Muscle of back (tissue), 11 donors: ENCODE measurements around the gene ARL15. TPM values are rescaled to one million over a fixed set of nuclear protein-coding genes. Genes with fewer than 3 reads are reported as not detected.
A peak's percentile ranks its signal among the peaks of the same experiment; 100 is the strongest.
"Not testable (repeated sequence)": the region's sequence is repeated elsewhere in the genome, so short reads cannot be mapped to it uniquely, and the experiment has no call there.

ENCODE experiments used
- DNase-seq, 3 donors: peaks; one replicate each; pipeline versions ENCODE4 v3.0.0 to v3.0.0-alpha.2; 2013
- polyA plus RNA-seq, 10 donors: library from polyadenylated mRNA; unstranded; fragments of 120-200 nt; gene quantifications; one replicate each; pipeline ENCODE4 v1.2.1, GENCODE V29; 2013; ENCODE audit not compliant: insufficient read length in 10 of 10

The ARL15 gene
- polyA plus RNA-seq, 10 donors, result 22.5 to 30.3 (median 27.3) TPM

GRCh38 chr5:54095969-54096368 is 214.4 kb downstream of the ARL15 start:
- DNase-seq, result no peak

DNA sequence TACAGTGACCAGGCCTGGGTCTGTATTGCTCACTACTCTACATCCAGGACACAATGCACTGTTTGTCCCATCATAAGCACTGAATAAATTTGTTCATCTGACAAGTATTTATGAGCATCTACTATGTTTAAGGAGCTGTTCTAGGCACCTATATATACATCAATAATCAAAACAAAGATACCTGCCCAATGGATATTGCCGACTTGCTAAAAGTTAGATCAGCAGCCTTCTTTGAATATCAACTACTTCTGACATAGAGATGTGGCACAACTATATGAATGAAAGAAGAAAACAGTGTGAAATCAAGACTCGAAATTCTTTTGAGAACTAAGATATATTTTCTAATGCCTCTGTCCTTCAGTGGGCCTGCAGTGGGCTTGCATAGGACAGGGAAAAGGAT is 215.7 kb downstream of the ARL15 start:
- DNase-seq, result no peak

DNA sequence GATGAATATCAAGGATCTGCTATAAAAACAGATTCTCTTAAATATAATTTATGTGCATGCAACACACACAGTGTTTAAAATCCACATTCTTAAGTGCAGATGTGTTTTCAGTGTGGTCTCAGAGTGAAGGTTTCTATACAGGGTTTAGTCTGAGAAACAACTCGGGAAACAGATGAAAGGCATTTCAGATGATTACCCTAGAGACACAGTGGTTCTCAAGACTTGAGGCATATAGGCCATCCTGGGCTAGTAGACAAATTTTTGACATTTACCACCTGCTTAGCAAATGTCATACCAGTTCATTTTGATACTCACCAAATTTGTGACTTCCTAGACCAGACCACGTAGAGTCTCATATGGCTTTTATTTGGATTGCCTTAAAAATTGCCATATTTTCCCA is 216.5 kb downstream of the ARL15 start:
- DNase-seq, result no peak

DNA sequence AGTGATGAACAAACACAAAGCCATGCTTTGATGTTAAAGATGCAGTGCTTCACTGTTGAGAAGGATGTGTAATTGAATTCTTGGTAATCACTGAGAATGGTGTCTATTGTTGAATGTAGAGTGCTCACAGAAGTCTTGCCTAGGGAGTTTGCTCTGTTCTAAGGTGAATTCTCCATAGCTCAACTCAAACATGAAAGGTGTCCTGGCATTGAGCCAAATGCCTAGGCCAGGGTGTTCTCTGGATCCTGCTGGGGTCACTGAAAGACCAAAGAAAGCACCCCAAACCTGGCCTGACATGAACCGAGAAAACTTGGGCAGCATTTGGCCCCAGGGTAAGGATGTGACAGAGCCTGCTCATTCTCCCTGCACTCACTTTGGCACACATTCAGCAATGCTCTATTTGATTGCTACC is 217.3 kb downstream of the ARL15 start:
- no peak for DNase-seq

DNA sequence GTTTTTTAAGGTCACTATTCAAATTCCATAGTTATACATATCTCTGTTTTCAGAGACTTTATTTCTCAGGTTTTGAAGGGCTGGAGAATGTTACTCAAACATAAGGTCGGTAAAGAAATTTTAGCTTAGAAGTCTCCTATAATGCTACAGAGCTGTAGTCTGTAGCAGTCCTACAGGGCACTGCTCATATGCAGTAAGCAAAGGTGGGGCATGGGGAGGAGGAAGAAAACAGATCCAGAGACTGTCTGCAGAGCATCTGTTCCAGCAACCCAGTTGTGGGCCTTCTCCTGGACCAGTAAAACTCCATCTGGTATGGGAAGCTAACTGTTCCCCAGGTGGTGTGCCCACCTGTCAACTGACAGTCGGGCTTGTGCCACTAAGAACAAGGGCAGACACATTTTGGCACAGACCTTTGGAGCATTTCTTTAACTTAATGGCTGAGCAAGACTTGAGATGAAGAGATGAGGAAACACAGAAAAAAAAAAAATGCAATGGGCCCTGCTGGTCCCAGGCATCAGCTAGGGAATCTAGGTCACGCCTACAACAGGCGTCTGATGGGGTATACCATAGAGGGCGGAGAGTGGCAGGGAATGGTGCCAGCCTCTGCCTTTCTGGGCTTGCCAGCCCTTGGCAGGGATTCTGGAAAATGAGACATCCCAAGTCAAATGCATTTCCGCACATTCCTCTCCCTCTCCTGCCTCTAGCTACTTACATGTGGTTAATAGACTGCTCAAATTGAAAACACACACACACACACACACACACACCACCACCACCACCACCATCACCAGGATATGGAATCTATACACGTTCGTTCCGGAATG is 218.9 kb downstream of the ARL15 start:
- peak in 1 of 3 donors; percentile 55 for DNase-seq

GRCh38 chr5:54090495-54091120 is 219.8 kb downstream of the ARL15 start:
- peak in 1 of 3 donors; percentile 76 for DNase-seq

GRCh38 chr5:54088081-54088480 is 222.3 kb downstream of the ARL15 start:
- DNase-seq, result no peak

- peak in 1 of 3 donors; percentile 75 for DNase-seq
These were observed 222.9 kb downstream of the ARL15 start for GRCh38 chr5:54087436-54087835.

DNA sequence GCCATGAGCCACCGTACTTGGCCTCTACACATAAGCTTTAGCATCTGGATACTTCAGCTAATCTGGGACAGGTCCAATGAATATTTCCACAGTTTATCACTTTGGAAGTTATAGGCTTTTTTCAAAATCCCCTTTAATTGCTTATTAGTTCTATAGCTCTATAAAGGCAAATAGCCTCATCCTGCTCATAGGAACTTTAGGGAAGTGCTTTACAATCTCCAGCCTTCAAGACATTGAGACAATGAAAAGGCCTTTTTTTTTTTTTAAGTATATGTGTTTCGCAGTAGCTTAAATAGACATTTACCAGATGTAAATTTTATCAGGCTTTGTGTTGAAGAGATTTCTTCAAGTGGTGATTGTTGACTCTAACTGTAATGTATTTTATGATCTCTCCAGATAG is 224.2 kb downstream of the ARL15 start:
- no peak for DNase-seq

- DNase-seq, result peak in 1 of 3 donors; percentile 66
These were observed 225.7 kb downstream of the ARL15 start for GRCh38 chr5:54084696-54085095.

DNA sequence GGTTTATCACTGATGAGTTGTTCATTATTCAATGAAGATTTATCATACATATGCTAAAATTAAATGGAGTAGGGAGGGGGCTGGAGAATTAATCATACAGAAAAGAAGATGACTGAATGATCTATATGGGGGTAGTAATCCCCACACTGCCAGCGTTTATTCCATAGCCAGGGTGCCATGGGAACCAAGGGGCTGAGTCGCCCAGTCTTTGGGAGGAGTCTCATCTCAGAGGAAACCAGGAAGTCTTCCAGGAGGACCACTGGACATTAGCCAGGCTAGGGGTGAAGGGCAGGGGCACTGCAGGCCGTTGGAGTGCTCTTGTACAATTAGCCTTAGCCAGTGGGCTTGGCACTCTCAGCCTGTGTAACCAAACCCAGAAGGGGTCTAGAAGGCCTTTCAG is 226.5 kb downstream of the ARL15 start:
- DNase-seq, result no peak

- no peak for DNase-seq
These were observed 227.1 kb downstream of the ARL15 start for GRCh38 chr5:54083245-54083644.

DNA sequence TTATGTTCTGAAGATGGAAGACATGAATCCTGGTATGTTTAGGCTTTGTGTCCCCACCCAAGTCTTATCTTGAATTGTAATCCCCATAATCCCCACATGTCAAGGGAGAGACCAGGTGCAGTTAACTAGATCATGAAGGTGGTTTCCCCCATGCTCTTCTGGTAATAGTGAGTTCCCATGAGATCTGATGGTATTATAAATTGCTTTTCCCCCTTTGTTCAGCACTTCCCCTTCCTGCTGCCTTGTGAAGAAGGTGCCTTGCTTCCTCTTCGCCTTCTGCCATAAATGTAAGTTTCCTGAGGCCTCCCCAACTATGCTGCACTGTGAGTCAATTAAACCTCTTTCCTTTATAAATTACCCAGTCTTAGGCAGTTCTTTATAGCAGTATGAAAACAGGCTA is 229.0 kb downstream of the ARL15 start:
- no peak for DNase-seq

DNA sequence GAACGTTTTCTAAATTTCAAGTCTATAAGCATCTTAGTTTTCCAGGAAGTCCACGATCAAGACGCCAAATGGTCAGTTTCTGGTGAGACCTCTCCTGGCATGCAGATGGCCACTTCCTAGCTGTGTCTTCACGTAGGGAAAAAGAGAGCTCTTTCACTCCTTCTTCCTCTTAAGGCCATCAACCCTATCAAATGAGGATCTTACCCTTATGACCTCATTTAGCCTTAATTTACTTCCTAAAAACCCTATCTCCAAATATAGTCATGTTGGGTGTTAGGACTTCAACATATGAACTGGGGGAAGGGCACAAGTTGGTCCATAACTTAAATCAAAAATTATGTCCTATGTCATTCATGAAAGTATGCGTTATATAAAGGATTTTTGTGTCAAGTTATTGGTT is 229.5 kb downstream of the ARL15 start:
- DNase-seq, result no peak

GRCh38 chr5:54073735-54074134 is 236.6 kb downstream of the ARL15 start:
- DNase-seq, result no peak

- DNase-seq, result peak; percentile 13 to 60 (median 15)
These were observed 237.2 kb downstream of the ARL15 start for GRCh38 chr5:54073131-54073530.

DNA sequence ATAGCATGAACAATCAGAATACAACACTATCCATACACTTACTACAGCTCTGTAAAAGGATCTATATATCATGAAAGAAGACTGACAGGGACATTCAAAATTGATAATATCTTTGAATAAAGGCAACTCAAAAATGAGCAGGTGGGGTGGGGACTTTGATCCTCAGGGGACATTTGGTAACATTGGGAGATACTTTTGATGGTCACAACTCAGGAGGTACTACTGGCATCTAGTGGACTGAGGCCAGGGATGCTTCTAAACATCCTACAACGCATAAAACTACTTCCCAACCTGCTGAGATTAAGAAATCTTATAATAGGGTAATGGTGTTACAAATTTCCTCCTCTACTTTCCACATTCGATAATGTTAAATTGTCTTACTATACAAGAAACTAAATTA is 243.9 kb downstream of the ARL15 start:
- DNase-seq, result no peak

- peak in 1 of 3 donors; percentile 83 for DNase-seq
These were observed 246.6 kb downstream of the ARL15 start for GRCh38 chr5:54063817-54064216.

- peak in 1 of 3 donors; percentile 93 for DNase-seq
These were observed 247.4 kb downstream of the ARL15 start for GRCh38 chr5:54062958-54063357.

- not testable (repeated sequence) for DNase-seq
These were observed 249.5 kb downstream of the ARL15 start for GRCh38 chr5:54060919-54061318.

DNA sequence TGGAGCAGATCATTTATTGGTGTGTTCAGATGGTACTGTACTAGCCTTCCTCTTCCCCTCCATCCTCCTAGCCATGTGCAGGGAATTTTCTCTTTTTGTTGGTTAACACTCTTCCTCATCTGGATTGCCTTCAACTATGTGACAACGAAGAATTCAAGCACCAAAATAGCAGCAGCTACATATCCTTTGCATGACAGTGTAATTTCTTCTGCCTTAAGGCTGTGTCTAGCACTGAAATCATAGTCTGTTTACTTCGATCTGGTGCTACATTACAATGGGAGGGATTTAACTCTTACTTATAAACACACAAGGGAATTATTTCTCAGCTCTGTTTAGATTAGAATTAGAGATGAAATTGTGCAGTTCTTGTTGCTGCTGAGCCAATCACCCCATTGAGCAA is 260.4 kb downstream of the ARL15 start:
- DNase-seq, result peak in 1 of 3 donors; percentile 40

- no peak for DNase-seq
These were observed 261.2 kb downstream of the ARL15 start for GRCh38 chr5:54049144-54049543.

DNA sequence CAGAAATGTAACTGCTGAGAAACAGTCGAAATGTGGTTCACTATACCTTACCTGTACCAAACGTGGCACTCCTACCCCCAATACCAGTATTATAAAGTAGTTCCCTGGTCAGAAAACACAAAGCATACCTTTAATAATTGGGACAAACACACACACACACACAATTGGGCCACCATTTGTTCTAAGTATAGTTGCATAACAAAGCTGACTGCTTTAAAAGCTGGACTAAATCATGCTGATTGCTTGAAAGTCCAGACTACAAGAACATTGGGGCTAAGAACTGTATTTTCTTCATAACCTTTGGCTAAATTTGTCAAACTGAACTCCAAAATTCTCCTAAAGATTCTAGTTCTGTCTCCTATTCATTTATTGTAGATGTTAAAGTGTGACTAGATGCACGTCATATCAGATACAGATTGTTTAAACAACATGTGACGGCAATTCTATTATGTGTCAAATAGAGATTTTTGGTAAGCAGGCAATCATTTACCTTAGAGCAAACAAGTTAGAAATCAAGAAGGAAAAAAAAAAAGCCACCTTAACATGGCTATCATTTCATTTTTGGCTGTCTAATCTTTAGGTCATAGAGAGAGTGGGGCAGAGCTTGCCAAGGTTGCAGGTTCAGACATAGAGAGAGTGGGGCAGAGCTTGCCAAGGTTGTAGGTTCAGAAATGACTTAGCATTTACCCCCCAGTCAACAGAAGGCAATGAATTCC is 265.1 kb downstream of the ARL15 start:
- no peak for DNase-seq
